GM12872 (cell line): Measurements from ENCODE around the gene ENOX1.

Experiments used
- TF ChIP-seq, protein P1 (sequence below): IDR thresholded peaks from 3 replicates; pipeline ENCODE4 v1.5.1; 2011; ENCODE audit warnings: low read depth, mild to moderate bottlenecking, low read length, moderate library complexity; ENCODE audit not compliant: insufficient read depth

ENOX1 gene

DNA sequence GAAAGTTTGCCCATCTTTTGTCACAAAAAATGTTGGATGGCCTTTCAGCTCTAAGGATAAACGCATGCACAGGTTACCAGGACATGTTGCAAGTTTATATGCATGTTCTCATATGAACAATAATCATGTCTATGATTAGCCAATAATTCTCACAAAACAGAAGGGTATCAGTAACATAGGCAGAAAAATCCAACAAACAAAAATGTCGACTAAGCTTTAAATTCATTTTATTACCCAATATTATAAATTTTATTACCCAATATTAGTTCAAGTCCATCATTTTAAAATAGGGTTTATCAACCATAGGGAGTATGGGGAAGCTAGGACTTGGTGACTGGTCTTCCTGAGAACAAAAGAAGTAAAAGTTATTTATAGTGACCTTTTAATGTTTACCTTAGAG is 93.1 kb downstream of the ENOX1 start:
- TF ChIP-seq, protein P1, sequence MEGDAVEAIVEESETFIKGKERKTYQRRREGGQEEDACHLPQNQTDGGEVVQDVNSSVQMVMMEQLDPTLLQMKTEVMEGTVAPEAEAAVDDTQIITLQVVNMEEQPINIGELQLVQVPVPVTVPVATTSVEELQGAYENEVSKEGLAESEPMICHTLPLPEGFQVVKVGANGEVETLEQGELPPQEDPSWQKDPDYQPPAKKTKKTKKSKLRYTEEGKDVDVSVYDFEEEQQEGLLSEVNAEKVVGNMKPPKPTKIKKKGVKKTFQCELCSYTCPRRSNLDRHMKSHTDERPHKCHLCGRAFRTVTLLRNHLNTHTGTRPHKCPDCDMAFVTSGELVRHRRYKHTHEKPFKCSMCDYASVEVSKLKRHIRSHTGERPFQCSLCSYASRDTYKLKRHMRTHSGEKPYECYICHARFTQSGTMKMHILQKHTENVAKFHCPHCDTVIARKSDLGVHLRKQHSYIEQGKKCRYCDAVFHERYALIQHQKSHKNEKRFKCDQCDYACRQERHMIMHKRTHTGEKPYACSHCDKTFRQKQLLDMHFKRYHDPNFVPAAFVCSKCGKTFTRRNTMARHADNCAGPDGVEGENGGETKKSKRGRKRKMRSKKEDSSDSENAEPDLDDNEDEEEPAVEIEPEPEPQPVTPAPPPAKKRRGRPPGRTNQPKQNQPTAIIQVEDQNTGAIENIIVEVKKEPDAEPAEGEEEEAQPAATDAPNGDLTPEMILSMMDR, result no peak

DNA sequence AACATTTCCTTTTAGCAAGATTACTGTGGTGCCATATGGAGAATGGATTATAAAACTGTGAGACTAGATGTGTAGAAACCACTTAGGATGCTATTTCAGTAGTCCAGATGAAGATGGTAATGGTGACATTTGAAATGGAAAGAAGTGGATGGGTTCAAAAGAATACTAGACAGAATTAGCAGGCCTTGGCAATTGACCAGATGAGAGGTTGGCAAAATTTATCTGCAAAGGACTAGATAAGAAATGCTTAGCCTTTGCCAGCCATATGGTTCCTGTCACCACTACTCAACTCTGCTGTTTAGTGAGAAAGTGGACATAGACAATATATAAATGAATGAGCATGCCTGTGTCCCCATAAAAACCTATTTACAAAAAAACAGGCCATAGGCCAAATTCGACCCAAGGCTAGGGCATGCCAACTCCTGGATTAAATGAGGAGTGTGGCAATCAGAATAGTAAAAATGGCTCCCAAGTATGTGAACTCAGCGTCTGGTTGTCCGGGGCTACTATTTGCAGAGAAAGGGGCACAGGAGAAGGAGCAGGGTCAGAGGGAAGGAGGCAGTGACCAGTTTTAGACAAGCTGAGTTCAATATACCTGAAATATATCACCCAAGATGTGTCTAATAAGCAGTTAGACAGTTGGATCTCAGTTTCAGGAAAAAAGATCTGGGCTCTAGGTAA is 98.4 kb downstream of the ENOX1 start:
- TF ChIP-seq, protein P1, result no peak

DNA sequence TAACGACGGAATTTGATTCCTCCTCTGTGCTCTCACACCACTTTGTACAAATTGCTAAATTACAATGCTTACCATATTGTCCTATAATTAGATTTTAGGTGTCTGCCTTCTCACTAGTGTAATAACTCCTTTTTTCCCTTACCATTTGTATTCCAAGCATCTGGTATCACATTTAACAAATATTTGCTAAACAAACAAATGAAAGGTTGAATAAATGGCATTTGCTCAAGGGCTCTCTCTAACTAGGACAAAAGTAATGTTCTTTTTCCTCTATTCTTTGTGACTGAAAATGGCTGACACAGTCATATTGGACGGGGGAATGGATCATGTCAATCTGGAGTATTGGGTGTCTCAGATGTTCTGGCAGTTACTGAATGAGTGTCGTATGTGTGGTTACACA is 99.7 kb downstream of the ENOX1 start:
- TF ChIP-seq, protein P1, result no peak

DNA sequence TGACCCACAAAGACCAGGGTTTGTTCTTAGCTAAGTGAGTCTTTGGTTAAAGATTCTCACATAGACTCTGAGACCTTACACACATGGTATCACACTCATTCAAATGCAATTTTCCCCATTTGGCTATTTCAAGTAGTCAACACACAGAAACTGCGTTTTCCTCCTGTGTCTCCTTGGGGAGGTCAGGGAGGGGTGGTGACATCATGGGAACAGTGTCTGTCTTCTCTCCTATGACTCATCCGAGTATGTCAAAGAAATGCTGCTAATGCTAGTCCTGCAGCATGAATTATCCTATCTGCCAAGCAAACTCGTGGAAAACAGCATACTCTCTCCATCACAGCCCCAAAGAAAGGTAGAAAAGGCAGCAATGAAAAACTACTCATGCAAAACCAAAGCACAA is 100.2 kb downstream of the ENOX1 start:
- TF ChIP-seq, protein P1, result no peak

DNA sequence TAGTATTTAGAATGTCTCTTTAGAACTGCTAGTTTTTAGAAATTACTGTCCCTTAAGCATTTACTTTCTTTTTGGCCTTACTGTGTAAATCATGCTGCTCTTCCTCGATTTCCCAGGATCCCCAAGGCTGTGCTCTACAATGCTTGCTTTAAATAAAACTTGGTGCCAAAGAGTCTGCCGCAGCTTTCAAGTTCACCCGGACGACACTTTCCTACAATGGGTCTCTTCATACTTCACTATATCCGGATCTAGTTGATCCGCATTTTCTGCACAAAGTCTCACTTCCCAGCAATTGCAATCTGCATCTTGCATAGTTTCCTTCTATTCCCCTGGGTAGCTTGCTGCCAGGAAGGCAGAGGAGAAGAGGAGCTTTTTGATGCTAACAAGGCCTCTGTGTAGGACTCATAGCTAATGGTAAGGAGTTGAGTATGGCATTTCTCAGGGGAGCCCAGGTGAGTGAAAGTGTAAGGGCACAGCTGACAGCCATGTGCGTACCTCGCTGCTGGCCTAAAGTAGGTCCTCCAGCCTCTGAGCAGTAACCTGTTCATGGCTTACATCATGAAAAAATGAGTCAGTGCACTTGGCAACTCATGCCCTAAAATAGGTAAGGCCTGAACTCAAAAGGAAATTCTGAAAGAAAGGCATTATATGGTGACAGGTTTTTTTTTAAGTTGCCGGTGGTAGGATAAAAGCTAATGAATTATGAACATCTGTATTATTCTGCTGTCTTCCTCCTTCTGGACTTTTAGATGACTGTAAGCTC is 101.6 kb downstream of the ENOX1 start:
- TF ChIP-seq, protein P1, result no peak

DNA sequence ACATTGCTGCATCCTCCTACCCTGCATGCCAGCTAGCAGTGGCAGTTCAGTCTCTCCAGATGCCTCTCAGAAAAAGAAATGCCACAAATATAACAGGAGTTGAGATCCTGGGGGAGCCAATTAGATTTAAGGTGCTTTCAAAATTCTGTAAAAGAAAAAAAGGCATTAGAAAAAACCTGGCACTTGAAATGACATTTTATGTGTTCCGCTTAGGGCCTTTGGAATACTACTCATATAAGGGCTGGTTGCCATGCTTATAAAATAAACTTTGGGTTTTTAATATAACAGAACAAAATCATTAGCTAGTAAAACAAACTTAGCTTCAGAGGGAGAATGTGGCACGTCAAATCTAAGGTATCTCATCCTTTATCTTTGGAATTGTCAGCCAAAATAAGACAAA is 104.1 kb downstream of the ENOX1 start:
- TF ChIP-seq, protein P1, result no peak

DNA sequence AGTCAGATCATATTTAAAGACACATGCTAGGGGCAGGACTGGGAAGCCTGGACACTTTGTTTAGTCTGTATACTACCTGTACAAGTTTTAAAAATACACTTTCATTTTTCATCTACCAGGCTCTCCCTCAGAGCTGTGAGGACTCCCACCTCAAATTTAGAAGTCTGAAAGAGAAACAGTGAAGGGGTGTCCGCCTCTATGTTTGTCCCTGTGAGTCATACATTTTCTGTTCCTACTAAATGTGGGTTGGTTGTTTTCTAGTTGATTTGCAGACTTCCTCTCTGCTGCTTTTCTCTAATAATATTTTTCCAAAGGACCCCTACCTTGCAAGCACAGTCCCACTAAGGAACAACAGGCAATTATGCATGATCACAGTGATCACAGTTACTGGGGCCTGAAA is 110.5 kb downstream of the ENOX1 start:
- TF ChIP-seq, protein P1, result no peak
